Esophagus muscularis mucosa (tissue), 4 donors: ENCODE data around the gene HSFX3.
"Not testable (repeated sequence)": the region's sequence is repeated elsewhere in the genome, so short reads cannot be mapped to it uniquely, and the experiment has no call there.

ENCODE experiments used
- EP300 ChIP-seq: sonication (generic); formaldehyde crosslinking; IDR thresholded peaks from one replicate; pipeline ENCODE4 v1.6.1; 2017; ENCODE audit warnings: antibody characterized with exemption
- POLR2A ChIP-seq: fragments of 450-650 bp; IDR thresholded peaks from one replicate; pipeline ENCODE4 v1.6.1; 2017; ENCODE audit warnings: antibody characterized with exemption, moderate library complexity, mild to moderate bottlenecking, low read depth
- POLR2AphosphoS5 ChIP-seq, 2 donors: sonication (generic); formaldehyde crosslinking; IDR thresholded peaks; one replicate each; pipeline ENCODE4 v1.6.1; 2017; ENCODE audit warnings: antibody characterized with exemption in 2 of 2
- TF ChIP-seq, protein P1 (sequence below), 3 experiments: fragments of 200-600 bp in 2 of 3; fragments of 450-650 bp in 1 of 3; sonication (generic) in 2 of 3; IDR thresholded peaks; one replicate each; pipeline ENCODE4 v1.5.1; 2017 to 2019; ENCODE audit warnings: antibody characterized with exemption in 3 of 3, mild to moderate bottlenecking in 2 of 3, moderate library complexity in 1 of 3

DNA sequence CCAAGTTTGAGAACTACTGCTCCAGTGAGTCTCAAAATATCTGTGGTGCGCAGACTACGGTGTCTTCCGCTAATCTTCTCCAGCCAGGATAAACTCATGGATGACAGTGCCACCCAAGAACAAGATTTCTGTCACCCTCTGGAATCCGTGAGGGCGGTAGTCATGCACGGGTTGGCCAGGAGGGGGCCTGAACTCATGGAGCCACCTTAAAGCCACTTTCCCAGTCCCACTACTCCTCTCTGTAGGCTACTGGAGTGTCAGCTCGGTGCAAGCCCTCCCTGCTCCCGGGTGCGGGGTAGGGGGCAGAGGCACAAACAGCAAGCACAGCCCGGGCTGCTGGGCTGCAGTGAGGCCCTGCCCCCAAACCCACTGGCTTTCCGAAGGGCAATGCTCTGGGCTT lies 48.9 kb upstream of the HSFX3 start:
- TF ChIP-seq, protein P1, sequence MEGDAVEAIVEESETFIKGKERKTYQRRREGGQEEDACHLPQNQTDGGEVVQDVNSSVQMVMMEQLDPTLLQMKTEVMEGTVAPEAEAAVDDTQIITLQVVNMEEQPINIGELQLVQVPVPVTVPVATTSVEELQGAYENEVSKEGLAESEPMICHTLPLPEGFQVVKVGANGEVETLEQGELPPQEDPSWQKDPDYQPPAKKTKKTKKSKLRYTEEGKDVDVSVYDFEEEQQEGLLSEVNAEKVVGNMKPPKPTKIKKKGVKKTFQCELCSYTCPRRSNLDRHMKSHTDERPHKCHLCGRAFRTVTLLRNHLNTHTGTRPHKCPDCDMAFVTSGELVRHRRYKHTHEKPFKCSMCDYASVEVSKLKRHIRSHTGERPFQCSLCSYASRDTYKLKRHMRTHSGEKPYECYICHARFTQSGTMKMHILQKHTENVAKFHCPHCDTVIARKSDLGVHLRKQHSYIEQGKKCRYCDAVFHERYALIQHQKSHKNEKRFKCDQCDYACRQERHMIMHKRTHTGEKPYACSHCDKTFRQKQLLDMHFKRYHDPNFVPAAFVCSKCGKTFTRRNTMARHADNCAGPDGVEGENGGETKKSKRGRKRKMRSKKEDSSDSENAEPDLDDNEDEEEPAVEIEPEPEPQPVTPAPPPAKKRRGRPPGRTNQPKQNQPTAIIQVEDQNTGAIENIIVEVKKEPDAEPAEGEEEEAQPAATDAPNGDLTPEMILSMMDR (IDR thresholded peaks at IDR 0.05): not testable (repeated sequence)
- TF ChIP-seq POLR2A; POLR2AphosphoS5 (IDR thresholded peaks at IDR 0.05); EP300: not testable (repeated sequence)
